ENCODE data around the gene VPS4A.
"Not testable (repeated sequence)": the region's sequence is repeated elsewhere in the genome, so short reads cannot be mapped to it uniquely, and the experiment has no call there.

The VPS4A gene

GRCh38 chr16:69310653-69311532 is at the start of gene VPS4A:
TSS of gene VPS4A (plus strand) at chr16:69311350. CDS start at chr16:69311512, 162 bp downstream.
- DNase-seq (ENCODE audit: low read depth, low spot score) = peak; percentile 93

- no peak for DNase-seq (ENCODE audit: low read depth, low spot score)
Measured at GRCh38 chr16:69266334-69267063, 44.7 kb upstream of the VPS4A start.

- no peak for DNase-seq (ENCODE audit: low read depth, low spot score)
Measured at GRCh38 chr16:69267633-69268032, 43.5 kb upstream of the VPS4A start.

GRCh38 chr16:69270395-69270794 is 40.8 kb upstream of the VPS4A start:
- DNase-seq (ENCODE audit: low read depth, low spot score) = no peak

GRCh38 chr16:69270831-69271230 is 40.3 kb upstream of the VPS4A start:
- no peak for DNase-seq (ENCODE audit: low read depth, low spot score)

- DNase-seq (ENCODE audit: low read depth, low spot score) = peak; percentile 47
Measured at GRCh38 chr16:69273009-69273408, 38.1 kb upstream of the VPS4A start.

- no peak for DNase-seq (ENCODE audit: low read depth, low spot score)
Measured at GRCh38 chr16:69274699-69275235, 36.4 kb upstream of the VPS4A start.

- peak; percentile 81 for DNase-seq (ENCODE audit: low read depth, low spot score)
Measured at GRCh38 chr16:69276148-69277115, 34.7 kb upstream of the VPS4A start.

GRCh38 chr16:69277413-69277812 is 33.7 kb upstream of the VPS4A start:
- no peak for DNase-seq (ENCODE audit: low read depth, low spot score)

- DNase-seq (ENCODE audit: low read depth, low spot score) = no peak
Measured at GRCh38 chr16:69283851-69284250, 27.3 kb upstream of the VPS4A start.

- no peak for DNase-seq (ENCODE audit: low read depth, low spot score)
Measured at GRCh38 chr16:69285240-69285639, 25.9 kb upstream of the VPS4A start.

GRCh38 chr16:69286941-69287713 is 24.0 kb upstream of the VPS4A start:
- no peak for DNase-seq (ENCODE audit: low read depth, low spot score)

- not testable (repeated sequence) for DNase-seq (ENCODE audit: low read depth, low spot score)
Measured at GRCh38 chr16:69291657-69292056, 19.5 kb upstream of the VPS4A start.

- DNase-seq (ENCODE audit: low read depth, low spot score) = no peak
Measured at GRCh38 chr16:69293401-69293800, 17.7 kb upstream of the VPS4A start.

- no peak for DNase-seq (ENCODE audit: low read depth, low spot score)
Measured at GRCh38 chr16:69294051-69294450, 17.1 kb upstream of the VPS4A start.

- DNase-seq (ENCODE audit: low read depth, low spot score) = not testable (repeated sequence)
Measured at GRCh38 chr16:69296771-69297170, 14.4 kb upstream of the VPS4A start.

GRCh38 chr16:69298261-69298660 is 12.9 kb upstream of the VPS4A start:
- DNase-seq (ENCODE audit: low read depth, low spot score) = no peak

GRCh38 chr16:69301187-69301586 is 10.0 kb upstream of the VPS4A start:
- DNase-seq (ENCODE audit: low read depth, low spot score) = no peak

- no peak for DNase-seq (ENCODE audit: low read depth, low spot score)
Measured at GRCh38 chr16:69301861-69302260, 9.3 kb upstream of the VPS4A start.

GRCh38 chr16:69302301-69302700 is 8.8 kb upstream of the VPS4A start:
- no peak for DNase-seq (ENCODE audit: low read depth, low spot score)

GRCh38 chr16:69306031-69306430 is 5.1 kb upstream of the VPS4A start:
- no peak for DNase-seq (ENCODE audit: low read depth, low spot score)
